OCI-LY7 (cell line): ENCODE data around the gene TLR9.

Experiments
- CTCF ChIP-seq: fragments of 200-600 bp; sonication (generic); conservative IDR thresholded peaks from 2 replicates; pipeline ENCODE4 v1.5.1; 2014; ENCODE audit warnings: mild to moderate bottlenecking, antibody characterized with exemption, low read length, moderate library complexity, mixed read lengths
- EZH2phosphoT487 ChIP-seq: fragments of 200-600 bp; sonication (generic); IDR thresholded peaks from 2 replicates; pipeline ENCODE4 v1.6.1; 2018; ENCODE audit warnings: low read depth, borderline replicate concordance, mild to moderate bottlenecking, mixed run types, antibody characterized with exemption, low read length, moderate library complexity, mixed read lengths

- TF ChIP-seq CTCF (no peak), EZH2phosphoT487 (no peak)
Measured at GRCh38 chr3:52249683-52250082, 24.2 kb upstream of the TLR9 start.
